AG04450 (cell line): ENCODE measurements around the gene U2AF1L4. TPM values are rescaled to one million over a fixed set of nuclear protein-coding genes. Genes with fewer than 3 reads are reported as not detected.

Source experiments
- CTCF ChIA-PET: fragments of 300-600, 350-600 bp; formaldehyde crosslinking; extraction: SDS; loops from one replicate; lab custom pipeline; 2022; ENCODE audit warnings: antibody characterized with exemption, inconsistent platforms; lab: Charles Lee
- POLR2A ChIA-PET: fragments of 350-600 bp; formaldehyde crosslinking; extraction: SDS; loops from one replicate; lab custom pipeline; 2021; ENCODE audit warnings: antibody characterized with exemption, inconsistent platforms; lab: Yijun Ruan, JAX
- DNase-seq: peaks from one replicate; pipeline ENCODE4 v3.0.0-alpha.2; 2011; ENCODE audit warnings: low read depth, low spot score
- H3K27ac ChIP-seq: one replicate; pipeline ENCODE4 v1.5.1; 2012; ENCODE audit warnings: low read depth, low read length, control low read depth
- H3K27me3 ChIP-seq: one replicate; pipeline ENCODE4 v1.6.0; 2012; ENCODE audit warnings: low read length; ENCODE audit not compliant: control insufficient read depth, insufficient read depth
- H3K4me3 ChIP-seq: 2 replicates; pipeline ENCODE4 v1.5.1; 2011; ENCODE audit warnings: mild to moderate bottlenecking, low read depth, low read length, control low read depth
- H3K9me3 ChIP-seq: 2 replicates; pipeline ENCODE4 v1.5.1; 2012; ENCODE audit warnings: low read length; ENCODE audit not compliant: control insufficient read depth, insufficient read depth
- polyA plus RNA-seq: library from polyadenylated mRNA; depleted of rRNA; stranded (reverse); fragments of >200 nt; gene quantifications from 2 replicates; pipeline ENCODE4 v1.2.3, GENCODE V29; 2011
- TF ChIP-seq, protein P1 (sequence below): IDR thresholded peaks from 2 replicates; pipeline ENCODE4 v1.5.1; 2011; ENCODE audit warnings: low read depth, low read length, control low read depth, inconsistent platforms

The U2AF1L4 gene
- polyA plus RNA-seq, 1 experiment: 10.2 TPM

DNA sequence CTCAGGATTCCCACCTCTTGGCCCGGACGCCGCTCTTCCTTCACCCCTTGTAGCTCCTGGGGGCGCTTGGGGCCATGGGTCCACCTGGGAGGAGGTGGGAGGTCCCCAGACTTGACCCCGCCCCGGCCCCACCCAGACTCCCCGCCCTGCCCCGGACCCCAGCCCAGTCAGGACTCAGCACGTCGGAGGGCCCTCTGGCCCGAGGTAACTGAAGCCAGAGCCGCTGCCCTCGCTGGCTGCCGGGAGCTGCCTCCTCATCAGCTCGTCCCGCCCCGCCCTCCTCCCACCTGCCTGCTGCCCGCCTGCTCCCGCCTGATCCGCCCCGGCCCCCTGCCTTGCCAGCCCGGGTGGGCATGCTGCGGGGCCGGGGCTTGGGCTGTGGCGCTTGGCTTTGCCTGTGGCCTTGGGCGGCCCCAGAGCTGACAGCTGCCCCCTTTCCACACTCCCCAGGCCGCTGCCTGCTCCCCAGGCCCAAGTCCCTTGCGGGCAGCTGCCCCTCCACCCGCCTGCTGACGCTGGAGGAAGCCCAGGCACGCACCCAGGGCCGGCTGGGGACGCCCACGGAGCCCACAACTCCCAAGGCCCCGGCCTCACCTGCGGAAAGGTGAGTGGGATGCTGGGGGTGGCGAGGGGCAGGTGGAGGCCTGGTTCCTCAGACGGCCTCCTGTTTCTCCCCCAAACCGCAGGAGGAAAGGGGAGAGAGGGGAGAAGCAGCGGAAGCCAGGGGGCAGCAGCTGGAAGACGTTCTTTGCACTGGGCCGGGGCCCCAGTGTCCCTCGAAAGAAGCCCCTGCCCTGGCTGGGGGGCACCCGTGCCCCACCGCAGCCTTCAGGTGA is 39.5 kb upstream of the U2AF1L4 start:
- TF ChIP-seq, protein P1, sequence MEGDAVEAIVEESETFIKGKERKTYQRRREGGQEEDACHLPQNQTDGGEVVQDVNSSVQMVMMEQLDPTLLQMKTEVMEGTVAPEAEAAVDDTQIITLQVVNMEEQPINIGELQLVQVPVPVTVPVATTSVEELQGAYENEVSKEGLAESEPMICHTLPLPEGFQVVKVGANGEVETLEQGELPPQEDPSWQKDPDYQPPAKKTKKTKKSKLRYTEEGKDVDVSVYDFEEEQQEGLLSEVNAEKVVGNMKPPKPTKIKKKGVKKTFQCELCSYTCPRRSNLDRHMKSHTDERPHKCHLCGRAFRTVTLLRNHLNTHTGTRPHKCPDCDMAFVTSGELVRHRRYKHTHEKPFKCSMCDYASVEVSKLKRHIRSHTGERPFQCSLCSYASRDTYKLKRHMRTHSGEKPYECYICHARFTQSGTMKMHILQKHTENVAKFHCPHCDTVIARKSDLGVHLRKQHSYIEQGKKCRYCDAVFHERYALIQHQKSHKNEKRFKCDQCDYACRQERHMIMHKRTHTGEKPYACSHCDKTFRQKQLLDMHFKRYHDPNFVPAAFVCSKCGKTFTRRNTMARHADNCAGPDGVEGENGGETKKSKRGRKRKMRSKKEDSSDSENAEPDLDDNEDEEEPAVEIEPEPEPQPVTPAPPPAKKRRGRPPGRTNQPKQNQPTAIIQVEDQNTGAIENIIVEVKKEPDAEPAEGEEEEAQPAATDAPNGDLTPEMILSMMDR: no peak
- CTCF ChIA-PET: no interaction called here
- no peaks in the 10 kb centered on the region for H3K9me3 ChIP-seq
- H3K4me3 ChIP-seq: no peak overlapping the region
- POLR2A ChIA-PET: no interaction called here
- H3K27me3 ChIP-seq: no peaks in the 10 kb centered on the region
- DNase-seq: no peak
- no peak overlapping the region for H3K27ac ChIP-seq

DNA sequence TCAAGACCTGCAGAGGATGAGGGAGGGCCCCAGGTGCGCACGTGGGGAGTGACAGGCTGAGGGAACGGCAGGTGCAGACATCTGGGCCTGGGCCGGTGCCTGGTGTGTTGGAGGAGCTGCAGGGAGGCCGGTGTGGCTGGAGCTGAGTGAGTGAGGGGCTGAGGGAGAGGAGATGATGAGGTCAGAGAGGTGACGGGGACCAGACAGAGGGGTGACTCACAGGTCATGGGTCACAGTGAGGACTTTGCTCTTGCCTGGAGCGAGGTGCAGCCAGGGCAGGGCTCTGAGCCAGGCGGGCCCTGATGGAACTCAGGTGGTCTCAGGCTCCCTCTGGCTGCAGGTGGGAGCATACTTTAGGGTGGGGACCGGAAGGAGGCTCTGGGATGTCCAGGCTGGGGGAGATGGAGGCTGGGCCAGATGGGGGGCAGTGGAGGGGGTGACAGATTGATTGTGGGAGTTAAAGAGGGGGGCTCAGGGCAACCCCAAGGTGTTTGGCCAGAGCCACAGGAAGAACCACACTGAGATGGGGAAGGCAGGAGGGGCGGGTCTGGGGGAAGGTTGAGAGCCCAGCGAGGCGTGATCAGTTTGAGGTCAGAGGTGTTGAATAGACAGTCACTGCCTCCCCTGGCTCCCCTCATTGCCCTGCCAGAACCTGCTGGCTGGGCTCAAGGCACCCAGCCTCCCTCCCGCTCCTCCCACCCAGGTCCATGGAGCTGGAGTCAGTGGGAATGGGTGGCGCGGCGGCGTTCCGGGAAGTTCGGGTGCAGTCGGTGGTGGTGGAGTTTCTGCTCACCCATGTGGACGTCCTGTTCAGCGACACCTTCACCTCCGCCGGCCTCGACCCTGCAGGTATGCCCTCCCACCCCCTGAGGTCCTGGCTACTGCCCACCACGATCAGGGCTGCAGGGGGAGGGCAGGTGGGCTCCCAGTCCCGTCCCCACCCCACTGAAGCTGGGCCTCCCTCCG is 38.5 kb upstream of the U2AF1L4 start:
- ChIA-PET CTCF (no interaction called here), POLR2A (no interaction called here)
- H3K27ac ChIP-seq: no peak overlapping the region
- no peaks in the 10 kb centered on the region for H3K27me3 ChIP-seq
- no peaks in the 10 kb centered on the region for H3K9me3 ChIP-seq
- TF ChIP-seq, protein P1: no peak
- H3K4me3 ChIP-seq: no peak overlapping the region
- DNase-seq: no peak

DNA sequence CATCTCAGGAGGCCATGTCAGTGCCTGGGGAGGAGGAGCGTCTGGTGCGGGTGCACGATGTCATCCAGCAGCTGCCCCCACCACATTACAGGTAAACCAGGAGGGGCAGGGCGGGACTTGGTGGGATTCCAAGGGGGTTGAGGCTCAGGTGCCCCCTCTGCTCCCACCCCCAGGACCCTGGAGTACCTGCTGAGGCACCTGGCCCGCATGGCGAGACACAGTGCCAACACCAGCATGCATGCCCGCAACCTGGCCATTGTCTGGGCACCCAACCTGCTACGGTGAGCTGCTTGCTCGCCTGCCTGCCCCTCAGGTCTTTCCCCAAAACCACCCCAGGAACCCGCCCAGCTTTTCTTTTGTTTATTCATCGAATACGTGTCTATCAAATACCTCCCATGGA is 37.4 kb upstream of the U2AF1L4 start:
- CTCF ChIA-PET: no interaction called here
- no peak for DNase-seq
- POLR2A ChIA-PET: interaction anchor here (0.6 kb wide), 1 partner anchor 883 kb away, joined by 3 read pairs; no protein-coding TSS in a partner anchor
- no peaks in the 10 kb centered on the region for H3K27me3 ChIP-seq
- no peaks in the 10 kb centered on the region for H3K9me3 ChIP-seq
- H3K27ac ChIP-seq: no peak overlapping the region
- TF ChIP-seq, protein P1: no peak
- no peak overlapping the region for H3K4me3 ChIP-seq

DNA sequence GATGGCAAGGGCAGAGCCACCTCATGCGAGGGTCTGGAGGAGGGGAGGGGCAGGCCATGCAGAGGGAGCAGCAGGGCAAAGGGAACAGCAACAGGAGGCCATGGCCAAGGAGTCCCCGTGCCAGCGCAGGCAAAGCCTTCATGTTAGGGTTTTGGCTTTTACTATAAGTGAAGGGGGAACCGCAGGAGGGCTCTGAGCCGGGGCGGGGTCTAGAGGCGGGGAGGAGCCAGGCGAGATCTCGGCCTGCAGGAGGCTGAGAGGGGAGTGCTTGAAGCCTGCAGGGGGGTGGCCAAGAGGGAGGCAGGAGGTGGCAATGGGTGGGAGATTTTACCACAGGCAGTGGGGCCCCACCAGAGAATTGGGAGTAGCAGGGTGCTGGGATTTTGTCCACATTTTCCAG is 36.4 kb upstream of the U2AF1L4 start:
- TF ChIP-seq, protein P1: no peak
- POLR2A ChIA-PET: no interaction called here

More for the DNA sequence above, 36.4 kb upstream of the U2AF1L4 start:
- no peak for DNase-seq
- CTCF ChIA-PET: no interaction called here
- H3K27me3 ChIP-seq: no peaks in the 10 kb centered on the region
- H3K9me3 ChIP-seq: no peaks in the 10 kb centered on the region
- no peak overlapping the region for H3K27ac ChIP-seq
- no peak overlapping the region for H3K4me3 ChIP-seq
